SK-N-SH (cell line): Measurements from ENCODE around the gene DUSP23. TPM values are rescaled to one million over a fixed set of nuclear protein-coding genes. Genes with fewer than 3 reads are reported as not detected.

Experiments used
- CTCF ChIA-PET: fragments of 300-600, 350-600 bp; formaldehyde crosslinking; extraction: SDS; loops from one replicate; lab custom pipeline; 2021; lab: Yijun Ruan, JAX
- POLR2A ChIA-PET: fragments of 350-600 bp; sonication (Branson Sonifier 250); formaldehyde crosslinking; extraction: SDS; loops from one replicate; lab custom pipeline; 2020; ENCODE audit warnings: antibody characterized with exemption, inconsistent platforms; lab: Yijun Ruan, JAX
- DNase-seq: peaks from one replicate; pipeline ENCODE4 v3.0.0; 2012
- H2AFZ ChIP-seq: fragments of 200-600 bp; sonication (generic); 2 replicates; pipeline ENCODE4 v1.8.1; 2016; ENCODE audit warnings: antibody characterized with exemption, mild to moderate bottlenecking, low read depth
- H3F3A ChIP-seq: fragments of 200-600 bp; sonication (generic); replicated peaks from 2 replicates; pipeline ENCODE3; 2016; ENCODE audit warnings: antibody characterized with exemption, mild to moderate bottlenecking; ENCODE audit not compliant: insufficient read depth
- H3K27ac ChIP-seq, 2 experiments: fragments of 200-500 bp in 1 of 2; fragments of 200-600 bp in 1 of 2; sonication (Bioruptor generic) in 1 of 2; sonication (generic), shearing (Covaris generic) in 1 of 2; 2 replicates each; pipeline versions ENCODE4 v1.5.1 to v1.6.1; 2014 to 2016; ENCODE audit warnings: low read depth in 2 of 2, inconsistent platforms in 1 of 2, low read length in 1 of 2, mild to moderate bottlenecking in 1 of 2, mixed read lengths in 1 of 2
- H3K27me3 ChIP-seq: fragments of 200-600 bp; sonication (generic), shearing (Covaris generic); 2 replicates; pipeline ENCODE4 v1.6.1; 2016; ENCODE audit warnings: mixed run types; ENCODE audit not compliant: insufficient read depth
- H3K36me3 ChIP-seq, 2 experiments: fragments of 200-500 bp in 1 of 2; fragments of 200-600 bp in 1 of 2; sonication (Bioruptor generic) in 1 of 2; sonication (generic) in 1 of 2; replicated peaks in 1 of 2; 2 replicates each; pipeline versions ENCODE3 to v1.5.1; 2014 to 2016; ENCODE audit warnings: low read length in 1 of 2, mild to moderate bottlenecking in 1 of 2; ENCODE audit not compliant: insufficient read depth in 2 of 2, control insufficient read depth in 1 of 2
- H3K4me1 ChIP-seq, 2 experiments: fragments of 200-500 bp in 1 of 2; fragments of 200-600 bp in 1 of 2; sonication (Bioruptor generic) in 1 of 2; sonication (generic), shearing (Covaris generic) in 1 of 2; 2 replicates each; pipeline versions ENCODE4 v1.5.1 to v1.6.1; 2014 to 2016; ENCODE audit warnings: low read depth in 1 of 2, low read length in 1 of 2, mixed run types in 1 of 2; ENCODE audit not compliant: insufficient read depth in 2 of 2, control insufficient read depth in 1 of 2
- H3K4me2 ChIP-seq: fragments of 200-600 bp; sonication (generic), shearing (Covaris generic); 2 replicates; pipeline ENCODE4 v1.6.1; 2017; ENCODE audit warnings: mixed run types
- H3K4me3 ChIP-seq, 2 experiments: fragments of 200-500 bp in 1 of 2; fragments of 200-600 bp in 1 of 2; sonication (Bioruptor generic) in 1 of 2; sonication (generic), shearing (Covaris generic) in 1 of 2; 2 replicates each; pipeline versions ENCODE4 v1.5.1 to v1.8.1; 2014 to 2016; ENCODE audit warnings: low read depth in 2 of 2, inconsistent platforms in 1 of 2, low read length in 1 of 2, mild to moderate bottlenecking in 1 of 2, mixed read lengths in 1 of 2, moderate library complexity in 1 of 2
- H3K79me2 ChIP-seq: fragments of 200-600 bp; sonication (generic); 2 replicates; pipeline ENCODE4 v1.8.1; 2017; ENCODE audit warnings: mild to moderate bottlenecking; ENCODE audit not compliant: insufficient read depth
- H3K9ac ChIP-seq: fragments of 200-600 bp; sonication (generic); 2 replicates; pipeline ENCODE4 v1.6.1; 2017; ENCODE audit warnings: mixed run types
- H3K9me2 ChIP-seq: fragments of 200-600 bp; sonication (generic); 2 replicates; pipeline ENCODE4 v1.6.1; 2017; ENCODE audit warnings: mixed run types
- H3K9me3 ChIP-seq: fragments of 200-600 bp; sonication (generic); 2 replicates; pipeline ENCODE4 v1.6.1; 2017; ENCODE audit warnings: mixed run types, mild to moderate bottlenecking, moderate library complexity
- H4K20me1 ChIP-seq: fragments of 200-600 bp; sonication (generic); 2 replicates; pipeline ENCODE4 v1.6.1; 2017; ENCODE audit warnings: mild to moderate bottlenecking, mixed run types; ENCODE audit not compliant: insufficient read depth
- EZH2phosphoT487 ChIP-seq: fragments of 200-600 bp; sonication (generic); IDR thresholded peaks from 2 replicates; pipeline ENCODE4 v1.6.1; 2017; ENCODE audit warnings: low read depth, mixed run types, mild to moderate bottlenecking, antibody characterized with exemption, moderate library complexity, borderline replicate concordance
- FOSL2 ChIP-seq: IDR thresholded peaks from 2 replicates; pipeline ENCODE4 v1.4.0; 2012; ENCODE audit warnings: low read depth, mild to moderate bottlenecking, moderate library complexity, borderline replicate concordance
- FOXM1 ChIP-seq: IDR thresholded peaks from 2 replicates; pipeline ENCODE4 v1.4.0; 2012; ENCODE audit warnings: low read depth, mild to moderate bottlenecking
- GABPA ChIP-seq: IDR thresholded peaks from 2 replicates; pipeline ENCODE4 v1.4.0; 2012; ENCODE audit warnings: low read depth, mild to moderate bottlenecking
- GATA2 ChIP-seq: sonication (generic); formaldehyde crosslinking; IDR thresholded peaks from 2 replicates; pipeline ENCODE4 v1.5.0; 2020; ENCODE audit warnings: mild to moderate bottlenecking, missing genetic modification reagents
- JUND ChIP-seq: IDR thresholded peaks from 2 replicates; pipeline ENCODE4 v1.4.0; 2012
- NRF1 ChIP-seq: IDR thresholded peaks from 2 replicates; pipeline ENCODE4 v1.6.1; 2012; ENCODE audit warnings: low read depth, mild to moderate bottlenecking, low read length
- POLR2AphosphoS5 ChIP-seq: IDR thresholded peaks from 2 replicates; pipeline ENCODE4 v1.6.1; 2012; ENCODE audit warnings: low read depth, low read length
- RAD21 ChIP-seq: IDR thresholded peaks from 2 replicates; pipeline ENCODE4 v1.6.1; 2012; ENCODE audit warnings: mild to moderate bottlenecking, low read length
- RCOR1 ChIP-seq: fragments of 150-350 bp; IDR thresholded peaks from 2 replicates; pipeline ENCODE4 v1.6.1; 2017; ENCODE audit warnings: antibody characterized with exemption, low read length
- SMC3 ChIP-seq: IDR thresholded peaks from 2 replicates; pipeline ENCODE4 v1.6.1; 2012; ENCODE audit warnings: low read depth, low read length, improper control_type of control experiment
- TAF1 ChIP-seq: IDR thresholded peaks from 2 replicates; pipeline ENCODE4 v1.6.1; 2012; ENCODE audit warnings: low read depth, mild to moderate bottlenecking, low read length, moderate library complexity, borderline replicate concordance
- TCF12 ChIP-seq: IDR thresholded peaks from 2 replicates; pipeline ENCODE4 v1.4.0; 2012
- USF1 ChIP-seq: IDR thresholded peaks from 2 replicates; pipeline ENCODE4 v1.4.0; 2012; ENCODE audit warnings: low read depth, borderline replicate concordance
- YY1 ChIP-seq: IDR thresholded peaks from 2 replicates; pipeline ENCODE4 v1.4.0; 2012; ENCODE audit warnings: low read depth, mild to moderate bottlenecking
- WGBS: methylation state at CpG from one replicate; pipeline ENCODE4 v1.1.6; 2017; ENCODE audit warnings: low lambda C conversion rate; 5-methylcytosine and 5-hydroxymethylcytosine counted together
- polyA plus RNA-seq, 3 experiments: library from polyadenylated mRNA; depleted of rRNA; stranded (reverse); fragments of >200 nt; gene quantifications; 2 replicates each; pipeline ENCODE4 v1.2.3, GENCODE V29; 2012
- TF ChIP-seq, protein P1 (sequence below): IDR thresholded peaks from 2 replicates; pipeline ENCODE4 v1.4.0; 2012; ENCODE audit warnings: low read depth
- TF ChIP-seq, protein P2 (sequence below): IDR thresholded peaks from 2 replicates; pipeline ENCODE4 v1.6.1; 2012; ENCODE audit warnings: mild to moderate bottlenecking, low read depth, low read length, moderate library complexity

The DUSP23 gene
- polyA plus RNA-seq, 1 of the 3 experiments (the other 2 are of a cell fraction): 41.2 TPM

DNA sequence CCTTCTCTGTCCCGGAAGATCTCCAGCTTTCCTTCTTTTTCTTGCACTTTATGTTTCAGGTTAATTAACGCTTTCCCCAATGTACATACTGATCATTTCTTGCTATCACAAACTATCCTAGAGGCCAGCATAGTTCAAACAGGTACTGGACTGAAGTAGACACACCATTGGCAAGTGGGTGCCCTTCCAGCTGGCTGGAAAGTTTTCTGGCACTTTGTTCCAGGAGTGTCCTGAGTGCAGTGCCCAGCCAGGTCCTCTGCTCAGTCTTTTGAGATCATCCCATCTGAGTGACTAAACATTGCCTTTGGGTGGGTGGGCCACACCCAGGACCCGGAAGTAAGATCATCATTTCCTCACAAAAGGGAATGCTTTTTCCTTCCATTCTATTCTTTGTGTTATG, 15.0 kb upstream of the DUSP23 start:
- H3K4me3 ChIP-seq: no peak overlapping the region
- ChIA-PET POLR2A (no interaction called here), CTCF (no interaction called here)
- H3K79me2 ChIP-seq: no peaks in the 10 kb centered on the region
- no peak for DNase-seq
- H2AFZ ChIP-seq: no peak overlapping the region
- peaks cover 7% of the 10 kb centered on the region; the same call in 1 of the 2 replicates for H3K27me3 ChIP-seq
- H3K9ac ChIP-seq: no peak overlapping the region
- H3K9me3 ChIP-seq: no peaks in the 10 kb centered on the region
- no peak overlapping the region for H3K4me2 ChIP-seq
- no peaks in the 10 kb centered on the region for H4K20me1 ChIP-seq
- H3K4me1 ChIP-seq: no peaks in the 10 kb centered on the region
- no peak for TF ChIP-seq EZH2phosphoT487
- no peak for TF ChIP-seq JUND
- TF ChIP-seq FOXM1: no peak
- no peak for TF ChIP-seq POLR2AphosphoS5
- TF ChIP-seq, protein P1, sequence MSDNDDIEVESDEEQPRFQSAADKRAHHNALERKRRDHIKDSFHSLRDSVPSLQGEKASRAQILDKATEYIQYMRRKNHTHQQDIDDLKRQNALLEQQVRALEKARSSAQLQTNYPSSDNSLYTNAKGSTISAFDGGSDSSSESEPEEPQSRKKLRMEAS: no peak
- no peak for TF ChIP-seq GABPA
- no peak for TF ChIP-seq NRF1
- no peak for TF ChIP-seq TAF1
- TF ChIP-seq, protein P2, sequence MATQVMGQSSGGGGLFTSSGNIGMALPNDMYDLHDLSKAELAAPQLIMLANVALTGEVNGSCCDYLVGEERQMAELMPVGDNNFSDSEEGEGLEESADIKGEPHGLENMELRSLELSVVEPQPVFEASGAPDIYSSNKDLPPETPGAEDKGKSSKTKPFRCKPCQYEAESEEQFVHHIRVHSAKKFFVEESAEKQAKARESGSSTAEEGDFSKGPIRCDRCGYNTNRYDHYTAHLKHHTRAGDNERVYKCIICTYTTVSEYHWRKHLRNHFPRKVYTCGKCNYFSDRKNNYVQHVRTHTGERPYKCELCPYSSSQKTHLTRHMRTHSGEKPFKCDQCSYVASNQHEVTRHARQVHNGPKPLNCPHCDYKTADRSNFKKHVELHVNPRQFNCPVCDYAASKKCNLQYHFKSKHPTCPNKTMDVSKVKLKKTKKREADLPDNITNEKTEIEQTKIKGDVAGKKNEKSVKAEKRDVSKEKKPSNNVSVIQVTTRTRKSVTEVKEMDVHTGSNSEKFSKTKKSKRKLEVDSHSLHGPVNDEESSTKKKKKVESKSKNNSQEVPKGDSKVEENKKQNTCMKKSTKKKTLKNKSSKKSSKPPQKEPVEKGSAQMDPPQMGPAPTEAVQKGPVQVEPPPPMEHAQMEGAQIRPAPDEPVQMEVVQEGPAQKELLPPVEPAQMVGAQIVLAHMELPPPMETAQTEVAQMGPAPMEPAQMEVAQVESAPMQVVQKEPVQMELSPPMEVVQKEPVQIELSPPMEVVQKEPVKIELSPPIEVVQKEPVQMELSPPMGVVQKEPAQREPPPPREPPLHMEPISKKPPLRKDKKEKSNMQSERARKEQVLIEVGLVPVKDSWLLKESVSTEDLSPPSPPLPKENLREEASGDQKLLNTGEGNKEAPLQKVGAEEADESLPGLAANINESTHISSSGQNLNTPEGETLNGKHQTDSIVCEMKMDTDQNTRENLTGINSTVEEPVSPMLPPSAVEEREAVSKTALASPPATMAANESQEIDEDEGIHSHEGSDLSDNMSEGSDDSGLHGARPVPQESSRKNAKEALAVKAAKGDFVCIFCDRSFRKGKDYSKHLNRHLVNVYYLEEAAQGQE: no peak
- no peak for TF ChIP-seq FOSL2
- no peak for TF ChIP-seq RAD21
- H3K9me2 ChIP-seq: no peaks in the 10 kb centered on the region
- no peaks in the 10 kb centered on the region for H3K36me3 ChIP-seq
- no peak overlapping the region for H3K27ac ChIP-seq
- no peaks in the 10 kb centered on the region for H3F3A ChIP-seq
- 15% methylated on average over 3 of the region's 3 CpGs for WGBS

- no peak overlapping the region for H3K27ac ChIP-seq
These were observed 9.5 kb upstream of the DUSP23 start for GRCh38 chr1:159771127-159771895.

More at GRCh38 chr1:159771127-159771895, 9.5 kb upstream of the DUSP23 start:
- ChIA-PET CTCF (interaction anchor here (1.2 kb wide), 1 partner anchor 19 kb away, joined by 3 read pairs; no protein-coding TSS in a partner anchor), POLR2A (no interaction called here)
- Histone ChIP-seq H3K9me3 (no peaks in the 10 kb centered on the region), H3K4me1 (no peaks in the 10 kb centered on the region), H3K9me2 (no peaks in the 10 kb centered on the region), H3K4me3 (no peak overlapping the region), H3F3A (no peaks in the 10 kb centered on the region), H2AFZ (no peak overlapping the region), H3K4me2 (no peak overlapping the region), H4K20me1 (no peaks in the 10 kb centered on the region), H3K36me3 (no peaks in the 10 kb centered on the region), H3K9ac (no peak overlapping the region), H3K79me2 (no peaks in the 10 kb centered on the region), H3K27me3 (peaks cover 7% of the 10 kb centered on the region; the same call in 1 of the 2 replicates)
- 6% methylated on average over 2 of the region's 2 CpGs for WGBS
- no peak for TF ChIP-seq RAD21
- no peak for TF ChIP-seq GATA2 (CRISPR knock-in tag)
- TF ChIP-seq USF1: no peak
- TF ChIP-seq SMC3: no peak
- TF ChIP-seq TCF12: no peak
- TF ChIP-seq RCOR1: no peak
- TF ChIP-seq YY1: no peak
- no peak for TF ChIP-seq EZH2phosphoT487
- no peak for DNase-seq
